ENCODE results near the gene PARN.

The PARN gene

DNA sequence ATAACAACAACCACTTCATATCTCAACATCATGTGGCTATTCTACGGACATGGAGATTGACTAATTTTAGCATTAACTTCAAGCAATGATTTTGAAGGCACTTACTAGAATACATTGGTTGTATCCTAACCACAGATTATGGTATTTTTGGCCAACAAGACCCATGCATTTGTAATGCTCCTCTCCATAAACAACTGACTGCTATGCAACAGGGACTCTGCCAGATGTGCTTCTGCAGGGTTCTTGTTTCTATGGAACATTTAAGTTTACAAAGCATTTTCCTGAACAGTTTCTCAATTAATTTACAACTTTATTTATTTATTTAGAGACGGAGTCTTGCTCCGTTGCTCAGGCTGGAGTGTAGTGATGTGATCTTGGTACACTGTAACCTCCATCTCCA is 178.0 kb downstream of the PARN start:
- Mint-ChIP-seq H3K4me3 (no peak overlapping the region), H3K27ac (no peak overlapping the region), H3K9me3 (no peaks in the 10 kb centered on the region), H3K36me3 (ENCODE audit: low read depth) (no peaks in the 10 kb centered on the region), H3K27me3 (ENCODE audit: low read depth) (no peaks in the 10 kb centered on the region), H3K4me1 (peaks cover 36% of the 10 kb centered on the region)
- TF ChIP-seq, protein P1, sequence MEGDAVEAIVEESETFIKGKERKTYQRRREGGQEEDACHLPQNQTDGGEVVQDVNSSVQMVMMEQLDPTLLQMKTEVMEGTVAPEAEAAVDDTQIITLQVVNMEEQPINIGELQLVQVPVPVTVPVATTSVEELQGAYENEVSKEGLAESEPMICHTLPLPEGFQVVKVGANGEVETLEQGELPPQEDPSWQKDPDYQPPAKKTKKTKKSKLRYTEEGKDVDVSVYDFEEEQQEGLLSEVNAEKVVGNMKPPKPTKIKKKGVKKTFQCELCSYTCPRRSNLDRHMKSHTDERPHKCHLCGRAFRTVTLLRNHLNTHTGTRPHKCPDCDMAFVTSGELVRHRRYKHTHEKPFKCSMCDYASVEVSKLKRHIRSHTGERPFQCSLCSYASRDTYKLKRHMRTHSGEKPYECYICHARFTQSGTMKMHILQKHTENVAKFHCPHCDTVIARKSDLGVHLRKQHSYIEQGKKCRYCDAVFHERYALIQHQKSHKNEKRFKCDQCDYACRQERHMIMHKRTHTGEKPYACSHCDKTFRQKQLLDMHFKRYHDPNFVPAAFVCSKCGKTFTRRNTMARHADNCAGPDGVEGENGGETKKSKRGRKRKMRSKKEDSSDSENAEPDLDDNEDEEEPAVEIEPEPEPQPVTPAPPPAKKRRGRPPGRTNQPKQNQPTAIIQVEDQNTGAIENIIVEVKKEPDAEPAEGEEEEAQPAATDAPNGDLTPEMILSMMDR (IDR thresholded peaks at IDR 0.05; ENCODE audit: unreplicated experiment in 3 of 3) = no peak

- Mint-ChIP-seq H3K27me3 (ENCODE audit: low read depth) (no peaks in the 10 kb centered on the region), H3K27ac (no peak overlapping the region), H3K9me3 (no peaks in the 10 kb centered on the region), H3K4me3 (no peak overlapping the region), H3K36me3 (ENCODE audit: low read depth) (no peaks in the 10 kb centered on the region), H3K4me1 (peaks cover 37% of the 10 kb centered on the region)
- TF ChIP-seq, protein P1 (IDR thresholded peaks at IDR 0.05; ENCODE audit: unreplicated experiment in 3 of 3) = no peak
These were observed 179.2 kb downstream of the PARN start for GRCh38 chr16:14450846-14451245.

- no peaks in the 10 kb centered on the region for H3K27me3 Mint-ChIP-seq (ENCODE audit: low read depth)
- H3K36me3 Mint-ChIP-seq (ENCODE audit: low read depth) = no peaks in the 10 kb centered on the region
- peaks cover 36% of the 10 kb centered on the region for H3K4me1 Mint-ChIP-seq
- TF ChIP-seq, protein P1 (IDR thresholded peaks at IDR 0.05; ENCODE audit: unreplicated experiment in 3 of 3) = no peak
- H3K9me3 Mint-ChIP-seq = no peaks in the 10 kb centered on the region
- H3K4me3 Mint-ChIP-seq = no peak overlapping the region
- no peak overlapping the region for H3K27ac Mint-ChIP-seq
These were observed 180.1 kb downstream of the PARN start for GRCh38 chr16:14449790-14450480.

- no peaks in the 10 kb centered on the region for H3K9me3 Mint-ChIP-seq
- H3K27me3 Mint-ChIP-seq (ENCODE audit: low read depth) = no peaks in the 10 kb centered on the region
- TF ChIP-seq, protein P1 (IDR thresholded peaks at IDR 0.05; ENCODE audit: unreplicated experiment in 3 of 3) = no peak
- no peaks in the 10 kb centered on the region for H3K36me3 Mint-ChIP-seq (ENCODE audit: low read depth)
- peaks cover 33% of the 10 kb centered on the region for H3K4me1 Mint-ChIP-seq
- no peak overlapping the region for H3K27ac Mint-ChIP-seq
- H3K4me3 Mint-ChIP-seq = no peak overlapping the region
These were observed 180.7 kb downstream of the PARN start for GRCh38 chr16:14449334-14449733.

DNA sequence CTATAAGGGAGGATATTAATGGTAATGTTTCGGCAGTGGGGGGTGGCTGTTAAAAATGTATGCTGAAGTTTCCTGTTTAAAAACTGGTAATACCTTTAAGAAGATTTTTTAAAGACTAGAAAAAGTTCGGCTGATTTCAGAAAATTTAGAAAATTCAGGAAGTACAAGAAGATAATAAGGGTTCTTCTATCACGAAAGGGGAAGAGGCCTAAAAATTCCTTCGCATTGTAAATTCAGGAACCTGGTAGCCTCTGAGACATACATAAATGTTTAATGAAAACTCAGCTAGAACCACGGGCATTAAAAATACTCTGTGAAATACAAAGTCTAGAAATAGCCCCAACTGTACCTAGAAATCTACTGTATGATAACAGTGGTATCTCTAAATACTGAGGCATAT is 181.2 kb downstream of the PARN start:
- TF ChIP-seq, protein P1 (IDR thresholded peaks at IDR 0.05; ENCODE audit: unreplicated experiment in 3 of 3) = no peak
- Mint-ChIP-seq H3K27ac (no peak overlapping the region), H3K36me3 (ENCODE audit: low read depth) (no peaks in the 10 kb centered on the region), H3K27me3 (ENCODE audit: low read depth) (no peaks in the 10 kb centered on the region), H3K9me3 (no peaks in the 10 kb centered on the region), H3K4me1 (peaks cover 31% of the 10 kb centered on the region), H3K4me3 (no peak overlapping the region)

GRCh38 chr16:14447783-14448182 is 182.3 kb downstream of the PARN start:
- Mint-ChIP-seq H3K4me3 (no peak overlapping the region), H3K9me3 (no peaks in the 10 kb centered on the region), H3K36me3 (ENCODE audit: low read depth) (no peaks in the 10 kb centered on the region), H3K27ac (no peak overlapping the region), H3K4me1 (peaks cover 31% of the 10 kb centered on the region), H3K27me3 (ENCODE audit: low read depth) (no peaks in the 10 kb centered on the region)
- TF ChIP-seq, protein P1 (IDR thresholded peaks at IDR 0.05; ENCODE audit: unreplicated experiment in 3 of 3) = no peak

Data from nephron (organoid).